GM23248 (cell line): Measurements from ENCODE around the gene CPAMD8. TPM values are rescaled to one million over a fixed set of nuclear protein-coding genes. Genes with fewer than 3 reads are reported as not detected.

Source experiments
- DNase-seq: peaks from one replicate; pipeline ENCODE4 v3.0.0-alpha.2; 2015
- H2AFZ ChIP-seq: fragments of 200-600 bp; sonication (generic); 2 replicates; pipeline ENCODE4 v1.6.1; 2016; ENCODE audit warnings: antibody characterized with exemption
- H3F3A ChIP-seq: fragments of 200-600 bp; sonication (generic); 2 replicates; pipeline ENCODE4 v1.6.1; 2016; ENCODE audit warnings: mild to moderate bottlenecking, antibody characterized with exemption, mixed run types; ENCODE audit not compliant: insufficient read depth
- H3K27ac ChIP-seq: fragments of 200-600 bp; sonication (generic); 2 replicates; pipeline ENCODE4 v1.5.1; 2016; ENCODE audit warnings: mild to moderate bottlenecking
- H3K27me3 ChIP-seq: fragments of 200-600 bp; sonication (generic); replicated peaks from 2 replicates; pipeline ENCODE4 v1.6.1; 2016; ENCODE audit warnings: mild to moderate bottlenecking; ENCODE audit not compliant: insufficient read depth
- H3K36me3 ChIP-seq: fragments of 200-600 bp; sonication (generic); 2 replicates; pipeline ENCODE4 v1.6.1; 2016; ENCODE audit warnings: low read depth, mild to moderate bottlenecking
- H3K4me1 ChIP-seq: fragments of 200-600 bp; sonication (generic); 2 replicates; pipeline ENCODE4 v1.6.1; 2016; ENCODE audit warnings: mild to moderate bottlenecking; ENCODE audit not compliant: insufficient read depth
- H3K4me2 ChIP-seq: fragments of 200-600 bp; sonication (generic); one replicate; pipeline ENCODE4 v1.6.1; 2016; ENCODE audit warnings: mild to moderate bottlenecking; ENCODE audit not compliant: unreplicated experiment
- H3K4me3 ChIP-seq: fragments of 200-600 bp; sonication (generic); 2 replicates; pipeline ENCODE4 v1.5.1; 2016; ENCODE audit warnings: mild to moderate bottlenecking
- H3K79me2 ChIP-seq: fragments of 200-600 bp; sonication (generic); 2 replicates; pipeline ENCODE4 v1.6.1; 2016; ENCODE audit warnings: mild to moderate bottlenecking; ENCODE audit not compliant: insufficient read depth
- H3K9ac ChIP-seq: fragments of 200-600 bp; sonication (generic); 2 replicates; pipeline ENCODE4 v1.6.1; 2016; ENCODE audit warnings: mild to moderate bottlenecking
- H3K9me2 ChIP-seq: fragments of 200-600 bp; sonication (generic); 2 replicates; pipeline ENCODE4 v1.6.1; 2016; ENCODE audit warnings: mixed run types, mild to moderate bottlenecking, moderate library complexity; ENCODE audit not compliant: insufficient read depth
- H3K9me3 ChIP-seq: fragments of 200-600 bp; sonication (generic); one replicate; pipeline ENCODE4 v1.6.1; 2017; ENCODE audit warnings: low read depth
- H4K20me1 ChIP-seq: fragments of 200-600 bp; sonication (generic); 2 replicates; pipeline ENCODE4 v1.6.0; 2016; ENCODE audit not compliant: insufficient read depth
- EZH2 ChIP-seq: fragments of 200-600 bp; sonication (generic); IDR thresholded peaks from 2 replicates; pipeline ENCODE4 v1.6.1; 2018; ENCODE audit warnings: antibody characterized with exemption, mild to moderate bottlenecking; ENCODE audit not compliant: insufficient read depth, poor library complexity, severe bottlenecking
- EZH2phosphoT487 ChIP-seq: fragments of 200-600 bp; sonication (generic); IDR thresholded peaks from 2 replicates; pipeline ENCODE4 v1.6.1; 2018; ENCODE audit warnings: antibody characterized with exemption, moderate library complexity, mild to moderate bottlenecking, low read depth; ENCODE audit not compliant: insufficient read depth
- WGBS, 2 experiments: methylation state at CpG; one replicate each; pipeline ENCODE4 v1.1.6; 2015 to 2017; ENCODE audit warnings: low lambda C conversion rate in 2 of 2, low coverage in 1 of 2; ENCODE audit errors: missing lambda C conversion rate in 2 of 2; 5-methylcytosine and 5-hydroxymethylcytosine counted together
- in situ Hi-C: fragments of 300-500 bp; cut with MboI; formaldehyde crosslinking; loops from 2 replicates; pipeline ENCODE4 v1.15.0; 2020
- polyA plus RNA-seq: library from polyadenylated mRNA; unstranded; fragments of >200 nt; fragmentation: Nextera tagmentation; extraction: Ambion mirVana; gene quantifications from 2 replicates; pipeline ENCODE4 v1.2.1, GENCODE V29; 2016
- total RNA-seq: library from RNA; depleted of rRNA; stranded (reverse); fragments of >200 nt; shearing (Covaris generic); gene quantifications from 2 replicates; pipeline ENCODE4 v1.2.3, GENCODE V29; 2014

Gene CPAMD8
- total and polyA plus RNA-seq, 2 experiments from 2014 or later = 0.76 to 0.80 TPM

DNA sequence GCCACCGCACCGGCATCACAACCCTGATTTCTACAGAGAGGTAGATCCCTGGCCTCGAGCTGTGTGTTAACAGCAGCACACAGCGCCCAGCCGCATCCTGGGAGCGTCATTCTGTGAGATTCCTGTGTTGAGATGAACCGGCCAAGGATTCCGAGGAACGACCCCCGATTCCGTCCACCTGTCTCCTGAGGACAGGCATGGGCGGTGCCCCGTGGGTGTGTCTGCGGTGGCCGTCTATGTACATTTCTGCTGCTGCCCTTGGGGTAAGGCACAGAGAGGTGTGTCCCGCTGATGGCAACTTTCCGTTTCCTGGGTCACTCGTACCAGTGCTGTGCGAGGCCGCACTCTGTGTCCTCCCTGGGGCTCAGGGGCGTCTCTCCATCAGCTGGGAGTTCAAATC is 153.9 kb downstream of the CPAMD8 start:
- H4K20me1 ChIP-seq = no peaks in the 10 kb centered on the region
- in situ Hi-C loops = no loop called here
- H3K9me2 ChIP-seq = no peaks in the 10 kb centered on the region
- H3K27me3 ChIP-seq = no peaks in the 10 kb centered on the region
- H3K36me3 ChIP-seq = peaks cover 4% of the 10 kb centered on the region
- H3K9me3 ChIP-seq = no peaks in the 10 kb centered on the region
- no peak overlapping the region for H2AFZ ChIP-seq
- peaks cover 24% of the 10 kb centered on the region for H3K79me2 ChIP-seq
- H3K4me2 ChIP-seq = no peak overlapping the region
- TF ChIP-seq EZH2phosphoT487 = no peak
- H3K27ac ChIP-seq = no peak overlapping the region
- H3K4me3 ChIP-seq = no peak overlapping the region
- no peak overlapping the region for H3K9ac ChIP-seq
- no peak for DNase-seq
- H3K4me1 ChIP-seq = no peaks in the 10 kb centered on the region
- H3F3A ChIP-seq = no peaks in the 10 kb centered on the region
- WGBS, 2 experiments = 96% methylated on average over 21 of the region's 21 CpGs

GRCh38 chr19:16871871-16872270 is 154.7 kb downstream of the CPAMD8 start:
- Histone ChIP-seq H3K4me1 (no peaks in the 10 kb centered on the region), H3K9me2 (no peaks in the 10 kb centered on the region), H3K4me3 (no peak overlapping the region), H3K27me3 (no peaks in the 10 kb centered on the region), H3K4me2 (no peak overlapping the region), H3F3A (no peaks in the 10 kb centered on the region), H3K9ac (no peak overlapping the region), H3K79me2 (peaks cover 24% of the 10 kb centered on the region), H2AFZ (no peak overlapping the region), H3K36me3 (peaks cover 8% of the 10 kb centered on the region), H3K27ac (no peak overlapping the region), H3K9me3 (no peaks in the 10 kb centered on the region), H4K20me1 (no peaks in the 10 kb centered on the region)
- no peak for DNase-seq
- 48 to 53% methylated on average over 7 of the region's 7 CpGs for WGBS, 2 experiments
- in situ Hi-C loops = no loop called here
- TF ChIP-seq EZH2phosphoT487 (no peak), EZH2 (no peak)

DNA sequence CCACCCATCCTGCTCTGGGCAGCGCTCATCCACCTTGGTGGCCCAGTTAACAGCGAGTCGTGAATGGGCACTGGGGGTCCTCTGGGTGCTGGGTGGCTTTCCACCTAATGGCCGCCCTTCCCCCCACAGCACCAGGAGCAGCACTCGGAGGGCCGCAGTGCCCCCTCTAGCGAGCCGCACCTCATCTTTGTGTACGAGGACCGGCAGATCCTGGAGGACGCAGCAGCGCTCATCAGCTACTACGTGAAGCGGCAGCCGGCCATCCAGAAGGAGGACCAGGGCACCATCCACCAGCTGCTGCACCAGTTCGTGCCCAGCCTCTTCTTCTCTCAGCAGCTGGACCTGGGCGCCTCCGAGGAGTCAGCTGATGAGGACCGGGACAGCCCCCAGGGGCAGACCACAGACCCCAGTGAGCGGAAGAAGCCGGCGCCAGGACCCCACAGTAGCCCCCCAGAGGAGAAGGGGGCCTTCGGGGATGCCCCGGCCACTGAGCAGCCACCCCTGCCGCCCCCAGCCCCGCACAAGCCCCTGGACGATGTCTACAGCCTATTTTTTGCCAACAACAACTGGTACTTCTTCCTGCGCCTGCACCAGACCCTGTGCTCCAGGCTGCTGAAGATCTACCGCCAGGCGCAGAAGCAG is 157.2 kb downstream of the CPAMD8 start:
- 94 to 95% methylated on average over 24 to 30 of the region's 30 CpGs for WGBS, 2 experiments
- no peaks in the 10 kb centered on the region for H4K20me1 ChIP-seq
- no peaks in the 10 kb centered on the region for H3K9me3 ChIP-seq
- no peak for DNase-seq
- peaks cover 10% of the 10 kb centered on the region for H3K79me2 ChIP-seq
- no peaks in the 10 kb centered on the region for H3K4me1 ChIP-seq
- H3F3A ChIP-seq = no peaks in the 10 kb centered on the region
- peaks cover 10% of the 10 kb centered on the region for H3K36me3 ChIP-seq
- H3K4me2 ChIP-seq = no peak overlapping the region
- no peak overlapping the region for H3K4me3 ChIP-seq
- no peak overlapping the region for H2AFZ ChIP-seq
- H3K27ac ChIP-seq = no peak overlapping the region
- H3K9me2 ChIP-seq = no peaks in the 10 kb centered on the region
- H3K9ac ChIP-seq = no peak overlapping the region
- H3K27me3 ChIP-seq = no peaks in the 10 kb centered on the region
- TF ChIP-seq EZH2 (no peak), EZH2phosphoT487 (no peak)
- in situ Hi-C loops = no loop called here

DNA sequence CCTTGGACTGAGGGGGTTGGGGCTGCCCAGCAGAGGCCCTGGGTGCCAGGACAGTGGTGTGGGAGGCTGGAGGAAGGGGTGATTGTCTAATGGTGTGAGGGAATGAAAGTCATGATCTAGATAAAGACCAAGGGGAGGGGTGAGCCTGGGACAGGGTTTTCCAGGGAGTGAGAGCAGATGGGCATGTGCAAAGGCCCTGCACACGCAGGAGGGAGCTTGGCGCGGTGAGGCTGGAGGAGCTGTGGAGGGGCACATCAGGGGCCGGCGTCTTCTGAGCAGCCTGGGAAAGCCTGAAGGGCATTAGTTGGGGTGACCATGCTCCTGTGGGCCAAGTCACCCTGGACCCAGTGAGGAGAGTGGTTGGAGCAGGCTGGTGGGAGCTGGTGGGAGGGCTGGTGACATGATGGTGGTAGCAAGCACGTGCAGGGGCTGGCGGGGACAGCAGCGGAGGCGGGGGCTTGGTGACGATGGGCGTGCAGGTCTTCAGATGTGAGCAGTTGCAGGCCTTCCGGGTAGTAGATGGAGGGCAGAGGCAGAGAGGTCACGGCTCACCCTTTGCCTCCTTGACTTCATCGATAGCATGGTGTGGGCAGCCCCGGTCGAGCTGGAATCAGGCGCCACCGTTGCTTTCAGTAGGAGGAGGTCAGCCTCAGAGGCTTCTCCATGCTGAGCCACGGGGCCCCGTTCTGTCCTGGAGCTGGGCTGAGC is 158.0 kb downstream of the CPAMD8 start:
- Histone ChIP-seq H3K4me2 (no peak overlapping the region), H3K27me3 (no peaks in the 10 kb centered on the region), H3K27ac (no peak overlapping the region), H3K79me2 (0 out of 2 replicates have a peak, but pooled peaks cover 1% of the 10 kb centered on the region), H3K36me3 (peaks cover 14% of the 10 kb centered on the region), H2AFZ (no peak overlapping the region), H3K4me3 (no peak overlapping the region), H3F3A (no peaks in the 10 kb centered on the region), H3K9ac (no peak overlapping the region), H3K9me3 (no peaks in the 10 kb centered on the region), H3K4me1 (no peaks in the 10 kb centered on the region), H4K20me1 (no peaks in the 10 kb centered on the region), H3K9me2 (no peaks in the 10 kb centered on the region)
- in situ Hi-C loops = no loop called here
- 93 to 96% methylated on average over 17 to 20 of the region's 20 CpGs for WGBS, 2 experiments
- DNase-seq = no peak
- TF ChIP-seq EZH2phosphoT487 = no peak
